ENCODE results near the gene SCN4A.

The SCN4A gene

DNA sequence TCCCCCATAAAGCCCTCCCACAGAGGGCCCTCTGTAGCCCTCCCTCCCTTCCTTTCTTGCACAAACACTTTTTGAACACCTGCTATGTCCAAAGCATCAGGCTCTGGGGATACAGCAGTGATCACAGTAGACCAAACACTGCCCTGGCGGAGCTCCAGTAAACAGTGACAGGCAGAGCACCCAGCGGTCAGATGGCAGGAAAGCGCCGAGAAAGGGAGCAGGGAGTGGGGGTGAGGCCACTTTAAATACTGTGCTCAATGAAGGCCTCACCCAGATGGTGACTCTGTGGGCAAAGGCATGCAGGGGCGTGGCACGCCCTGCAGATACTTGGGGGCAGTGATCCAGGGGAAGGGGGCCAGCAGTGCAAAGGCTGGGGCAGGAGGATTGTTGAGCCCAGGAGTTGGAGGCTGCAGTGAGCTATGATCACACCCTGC is 33.0 kb upstream of the SCN4A start:
- TF ChIP-seq FOXP2 (optimal IDR thresholded peaks at IDR 0.05; ENCODE audit: borderline replicate concordance, extremely low read depth, extremely low read length, insufficient read depth) (no peak), POLR2AphosphoS5 (IDR thresholded peaks at IDR 0.05; ENCODE audit: low read depth, low read length) (no peak), REST (IDR thresholded peaks at IDR 0.05; ENCODE audit: insufficient read depth in 1 of 2, low read depth in 2 of 2, low read length in 2 of 2) (no peak), TAF1 (IDR thresholded peaks at IDR 0.05; ENCODE audit: borderline replicate concordance, insufficient read depth, low read length) (no peak), SIN3A (IDR thresholded peaks at IDR 0.05; ENCODE audit: borderline replicate concordance, insufficient read depth, low read length) (no peak)

DNA sequence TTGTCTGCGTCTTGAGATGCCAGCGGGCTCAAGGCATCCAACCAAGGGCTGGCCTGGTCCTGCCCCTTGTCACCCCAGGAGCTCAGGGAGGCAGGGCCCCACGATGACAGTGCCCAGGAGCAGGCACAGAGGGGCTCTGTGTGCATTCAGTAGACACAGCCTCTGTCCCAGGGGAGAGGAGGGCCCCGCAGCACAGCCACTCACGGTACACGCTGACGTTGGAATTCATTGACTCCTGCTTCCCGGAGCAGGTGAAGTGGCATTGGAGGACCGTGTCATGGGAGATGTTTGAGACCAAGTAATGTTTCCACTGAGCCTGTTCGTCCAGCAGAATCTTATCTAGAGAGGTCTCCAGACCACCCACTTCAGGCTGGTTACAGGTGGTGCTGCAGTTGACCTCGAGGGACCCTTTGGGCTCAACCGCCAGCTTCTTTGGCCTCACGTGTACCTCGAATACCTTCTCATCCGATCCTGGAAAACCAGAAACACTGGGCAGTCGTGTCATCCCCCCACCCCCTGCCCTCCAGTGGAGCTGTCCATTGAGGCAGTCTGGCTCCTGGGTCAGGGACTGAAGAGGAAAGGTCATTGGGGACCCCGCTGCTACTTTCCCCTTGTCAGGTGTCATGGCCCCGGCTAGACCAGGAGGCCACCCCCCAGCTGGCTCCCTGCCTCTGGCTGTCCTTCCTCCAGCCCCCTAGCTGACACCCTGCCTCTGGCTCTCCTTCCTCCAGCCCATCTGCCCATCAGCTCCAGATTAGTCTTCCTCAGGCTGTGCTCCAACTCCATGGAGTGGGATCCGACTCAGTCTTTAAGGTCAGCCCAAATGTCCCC is 32.4 kb upstream of the SCN4A start:
- TF ChIP-seq REST (IDR thresholded peaks at IDR 0.05; ENCODE audit: insufficient read depth in 1 of 2, low read depth in 2 of 2, low read length in 2 of 2): no peak
- no peak for TF ChIP-seq SIN3A (IDR thresholded peaks at IDR 0.05; ENCODE audit: borderline replicate concordance, insufficient read depth, low read length)
- no peak for TF ChIP-seq FOXP2 (optimal IDR thresholded peaks at IDR 0.05; ENCODE audit: borderline replicate concordance, extremely low read depth, extremely low read length, insufficient read depth)
- TF ChIP-seq TAF1 (IDR thresholded peaks at IDR 0.05; ENCODE audit: borderline replicate concordance, insufficient read depth, low read length): no peak
- TF ChIP-seq POLR2AphosphoS5 (IDR thresholded peaks at IDR 0.05; ENCODE audit: low read depth, low read length): no peak

DNA sequence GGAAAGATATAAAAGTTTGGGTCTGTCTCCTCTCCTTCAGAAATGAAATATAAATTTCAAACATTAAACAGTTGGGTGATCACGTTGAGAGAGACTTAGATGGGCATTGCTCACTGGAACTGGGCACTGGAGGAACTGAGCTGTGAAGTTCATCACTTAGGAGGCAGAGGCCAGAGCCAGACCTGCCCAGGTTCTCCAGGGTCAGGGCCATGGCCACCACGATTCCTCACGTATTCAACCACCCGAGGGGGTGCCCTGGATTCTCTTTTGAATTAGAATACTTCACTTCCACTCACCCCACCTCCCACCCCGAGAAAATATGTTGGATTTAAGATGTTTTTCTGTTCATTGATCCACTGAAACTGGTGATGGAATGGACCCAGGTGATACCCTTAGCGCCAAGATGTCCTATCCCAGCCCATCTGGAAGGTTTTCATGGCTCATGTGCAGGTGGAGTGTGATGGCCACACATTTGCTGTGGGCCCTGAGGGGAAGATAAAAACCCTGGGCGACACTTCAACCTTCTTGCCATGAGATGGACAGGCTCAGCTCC is 31.6 kb upstream of the SCN4A start:
- no peak for TF ChIP-seq TAF1 (IDR thresholded peaks at IDR 0.05; ENCODE audit: borderline replicate concordance, insufficient read depth, low read length)
- no peak for TF ChIP-seq FOXP2 (optimal IDR thresholded peaks at IDR 0.05; ENCODE audit: borderline replicate concordance, extremely low read depth, extremely low read length, insufficient read depth)
- TF ChIP-seq REST (IDR thresholded peaks at IDR 0.05; ENCODE audit: insufficient read depth in 1 of 2, low read depth in 2 of 2, low read length in 2 of 2): no peak
- no peak for TF ChIP-seq SIN3A (IDR thresholded peaks at IDR 0.05; ENCODE audit: borderline replicate concordance, insufficient read depth, low read length)
- TF ChIP-seq POLR2AphosphoS5 (IDR thresholded peaks at IDR 0.05; ENCODE audit: low read depth, low read length): no peak

GRCh38 chr17:64003526-64004121 is 30.9 kb upstream of the SCN4A start:
- TF ChIP-seq SIN3A (IDR thresholded peaks at IDR 0.05; ENCODE audit: borderline replicate concordance, insufficient read depth, low read length): no peak
- TF ChIP-seq REST (IDR thresholded peaks at IDR 0.05; ENCODE audit: insufficient read depth in 1 of 2, low read depth in 2 of 2, low read length in 2 of 2): no peak
- TF ChIP-seq FOXP2 (optimal IDR thresholded peaks at IDR 0.05; ENCODE audit: borderline replicate concordance, extremely low read depth, extremely low read length, insufficient read depth): no peak
- TF ChIP-seq POLR2AphosphoS5 (IDR thresholded peaks at IDR 0.05; ENCODE audit: low read depth, low read length): no peak
- no peak for TF ChIP-seq TAF1 (IDR thresholded peaks at IDR 0.05; ENCODE audit: borderline replicate concordance, insufficient read depth, low read length)

Measured in PFSK-1 (cell line).